SK-N-SH (cell line): ENCODE results near the gene C19orf33.

Experiments
- CTCF ChIP-seq: fragments of 200-600 bp; sonication (generic); IDR thresholded peaks from 2 replicates; pipeline ENCODE4 v1.6.1; 2017; ENCODE audit warnings: antibody characterized with exemption, mild to moderate bottlenecking, moderate library complexity
- EP300 ChIP-seq, 2 experiments: IDR thresholded peaks; 2 replicates each; pipeline versions ENCODE4 v1.4.0 to v1.6.1; 2012; ENCODE audit warnings: borderline replicate concordance in 1 of 2, low read depth in 1 of 2, low read length in 1 of 2
- EZH2phosphoT487 ChIP-seq: fragments of 200-600 bp; sonication (generic); IDR thresholded peaks from 2 replicates; pipeline ENCODE4 v1.6.1; 2017; ENCODE audit warnings: low read depth, mixed run types, mild to moderate bottlenecking, antibody characterized with exemption, moderate library complexity, borderline replicate concordance
- GATA2 ChIP-seq: sonication (generic); formaldehyde crosslinking; IDR thresholded peaks from 2 replicates; pipeline ENCODE4 v1.5.0; 2020; ENCODE audit warnings: mild to moderate bottlenecking, missing genetic modification reagents
- RXRA ChIP-seq: IDR thresholded peaks from 2 replicates; pipeline ENCODE4 v1.4.0; 2012; ENCODE audit warnings: low read depth, mild to moderate bottlenecking, borderline replicate concordance
- TAF1 ChIP-seq: IDR thresholded peaks from 2 replicates; pipeline ENCODE4 v1.6.1; 2012; ENCODE audit warnings: low read depth, mild to moderate bottlenecking, low read length, moderate library complexity, borderline replicate concordance
- TCF12 ChIP-seq: IDR thresholded peaks from 2 replicates; pipeline ENCODE4 v1.4.0; 2012
- TEAD4 ChIP-seq: IDR thresholded peaks from 2 replicates; pipeline ENCODE4 v1.4.0; 2012; ENCODE audit warnings: mild to moderate bottlenecking, borderline replicate concordance; ENCODE audit not compliant: insufficient read depth
- YY1 ChIP-seq: IDR thresholded peaks from 2 replicates; pipeline ENCODE4 v1.4.0; 2012; ENCODE audit warnings: low read depth, mild to moderate bottlenecking
- TF ChIP-seq, protein P1 (sequence below): IDR thresholded peaks from 2 replicates; pipeline ENCODE4 v1.4.0; 2012; ENCODE audit warnings: low read depth

DNA sequence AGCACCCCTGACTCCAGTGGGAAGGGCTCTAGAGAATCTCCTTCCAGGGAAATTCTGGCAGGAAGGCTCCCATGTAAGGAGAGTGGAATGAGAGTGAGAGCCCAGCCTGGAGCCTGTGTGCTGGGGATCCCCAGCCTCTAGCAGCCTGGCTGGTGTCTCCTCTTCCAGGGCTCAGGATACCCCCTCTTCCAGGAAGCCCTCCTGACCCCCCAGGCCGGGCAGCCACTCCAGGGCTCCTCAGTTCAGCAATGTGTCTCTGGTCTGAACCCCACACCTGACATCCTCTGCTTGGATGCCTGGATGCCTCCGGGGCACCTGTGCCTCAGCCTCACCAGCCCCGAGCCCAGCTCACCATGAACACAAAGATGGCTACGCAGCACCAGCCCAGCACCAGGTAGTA lies 3.0 kb downstream of the C19orf33 start:
- no peak for TF ChIP-seq CTCF
- no peak for TF ChIP-seq EZH2phosphoT487
- no peak for TF ChIP-seq EP300 (IDR thresholded peaks at IDR 0.05; ENCODE audit: borderline replicate concordance in 1 of 2, low read depth in 1 of 2, low read length in 1 of 2)
- TF ChIP-seq GATA2 (CRISPR knock-in tag), result no peak
- TF ChIP-seq TAF1, result no peak
- TF ChIP-seq, protein P1, sequence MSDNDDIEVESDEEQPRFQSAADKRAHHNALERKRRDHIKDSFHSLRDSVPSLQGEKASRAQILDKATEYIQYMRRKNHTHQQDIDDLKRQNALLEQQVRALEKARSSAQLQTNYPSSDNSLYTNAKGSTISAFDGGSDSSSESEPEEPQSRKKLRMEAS, result no peak
- TF ChIP-seq TEAD4, result no peak
- no peak for TF ChIP-seq TCF12
- no peak for TF ChIP-seq RXRA
- no peak for TF ChIP-seq YY1
